Neural progenitor cell (in vitro differentiated cells): ENCODE results near the gene ZNF415. TPM values are rescaled to one million over a fixed set of nuclear protein-coding genes. Genes with fewer than 3 reads are reported as not detected.

Experiments
- DNase-seq: peaks from one replicate; pipeline ENCODE4 v3.0.0-alpha.2; 2016; ENCODE audit warnings: low spot score
- H2AFZ ChIP-seq: fragments of 200-600 bp; sonication (generic); replicated peaks from 2 replicates; pipeline ENCODE4 v1.6.1; 2016; ENCODE audit warnings: antibody characterized with exemption
- H3F3A ChIP-seq: fragments of 200-600 bp; sonication (generic); 2 replicates; pipeline ENCODE4 v1.6.1; 2016; ENCODE audit warnings: antibody characterized with exemption, low read depth
- H3K27ac ChIP-seq: fragments of 200-600 bp; sonication (generic); 2 replicates; pipeline ENCODE4 v1.5.1; 2016; ENCODE audit warnings: mild to moderate bottlenecking
- H3K27me3 ChIP-seq: fragments of 200-600 bp; sonication (generic); 2 replicates; pipeline ENCODE4 v1.6.1; 2016; ENCODE audit warnings: mild to moderate bottlenecking, moderate library complexity
- H3K36me3 ChIP-seq: fragments of 200-600 bp; sonication (generic); 2 replicates; pipeline ENCODE4 v1.5.1; 2016
- H3K4me1 ChIP-seq: fragments of 200-600 bp; sonication (generic); 2 replicates; pipeline ENCODE4 v1.6.1; 2016; ENCODE audit warnings: mixed run types
- H3K4me2 ChIP-seq: fragments of 200-600 bp; sonication (generic); 2 replicates; pipeline ENCODE4 v1.6.1; 2016
- H3K4me3 ChIP-seq: fragments of 200-600 bp; sonication (generic); 2 replicates; pipeline ENCODE4 v1.5.1; 2016
- H3K79me2 ChIP-seq: fragments of 200-600 bp; sonication (generic); 2 replicates; pipeline ENCODE4 v1.6.1; 2016; ENCODE audit warnings: low read depth
- H3K9ac ChIP-seq: fragments of 200-600 bp; sonication (generic); 2 replicates; pipeline ENCODE4 v1.6.1; 2016
- H3K9me3 ChIP-seq: fragments of 200-600 bp; sonication (generic); 2 replicates; pipeline ENCODE4 v1.5.1; 2016; ENCODE audit warnings: low read depth
- H4K20me1 ChIP-seq: fragments of 200-600 bp; sonication (generic); 2 replicates; pipeline ENCODE4 v1.6.1; 2016; ENCODE audit warnings: low read depth
- H3K27ac Mint-ChIP-seq: 3 replicates; pipeline ENCODE4 v1.8.0; 2021; ENCODE audit warnings: mixed read lengths
- H3K27me3 Mint-ChIP-seq: 2 replicates; pipeline ENCODE4 v1.8.0; 2022; ENCODE audit warnings: low read depth, mild to moderate bottlenecking, inconsistent platforms, moderate library complexity, mixed read lengths; ENCODE audit not compliant: insufficient read depth
- H3K36me3 Mint-ChIP-seq: 3 replicates; pipeline ENCODE4 v1.8.0; 2021; ENCODE audit warnings: mixed read lengths
- H3K4me1 Mint-ChIP-seq: 3 replicates; pipeline ENCODE4 v1.8.0; 2021; ENCODE audit warnings: mixed read lengths
- H3K4me3 Mint-ChIP-seq: 3 replicates; pipeline ENCODE4 v1.8.0; 2021; ENCODE audit warnings: mild to moderate bottlenecking, moderate library complexity, mixed read lengths
- H3K9me3 Mint-ChIP-seq: 3 replicates; pipeline ENCODE4 v1.8.0; 2020; ENCODE audit warnings: mixed read lengths
- CTCF ChIP-seq: fragments of 200-600 bp; sonication (generic); IDR thresholded peaks from 2 replicates; pipeline ENCODE4 v1.5.1; 2017; ENCODE audit warnings: antibody characterized with exemption, mild to moderate bottlenecking
- EZH2 ChIP-seq: fragments of 200-600 bp; sonication (generic); IDR thresholded peaks from 2 replicates; pipeline ENCODE4 v1.6.1; 2017; ENCODE audit warnings: antibody characterized with exemption, mild to moderate bottlenecking, moderate library complexity
- EZH2phosphoT487 ChIP-seq: fragments of 200-600 bp; sonication (generic); IDR thresholded peaks from 2 replicates; pipeline ENCODE4 v1.6.1; 2017; ENCODE audit warnings: antibody characterized with exemption
- total RNA-seq: library from RNA; depleted of rRNA; stranded (reverse); fragments of >200 nt; gene quantifications from 2 replicates; pipeline ENCODE4 v1.2.3, GENCODE V29; 2015; ENCODE audit warnings: low replicate concordance

The ZNF415 gene
- total RNA-seq, 1 donor from 2014 or later: 23.9 TPM

- Mint-ChIP-seq H3K4me1 (no peaks in the 10 kb centered on the region), H3K4me3 (no peak overlapping the region), H3K27me3 (no peaks in the 10 kb centered on the region), H3K36me3 (peaks cover 84% of the 10 kb centered on the region), H3K27ac (no peak overlapping the region), H3K9me3 (peaks cover 48% of the 10 kb centered on the region)
- TF ChIP-seq CTCF (no peak), EZH2phosphoT487 (no peak), EZH2 (no peak)
- Histone ChIP-seq H3F3A (peaks cover 2% of the 10 kb centered on the region), H2AFZ (no peak overlapping the region), H4K20me1 (peaks cover 8% of the 10 kb centered on the region), H3K4me3 (no peak overlapping the region), H3K79me2 (peaks cover 14% of the 10 kb centered on the region), H3K4me1 (no peaks in the 10 kb centered on the region), H3K36me3 (peaks cover 20% of the 10 kb centered on the region), H3K9me3 (no peaks in the 10 kb centered on the region), H3K9ac (no peak overlapping the region), H3K27me3 (no peaks in the 10 kb centered on the region), H3K27ac (no peak overlapping the region), H3K4me2 (no peak overlapping the region)
- DNase-seq: no peak
These were observed 49.8 kb downstream of the ZNF415 start for GRCh38 chr19:53082929-53083328.

- no peak overlapping the region for H3K27ac Mint-ChIP-seq
- no peaks in the 10 kb centered on the region for H3K9me3 ChIP-seq
- H3K9ac ChIP-seq: no peak overlapping the region
- H4K20me1 ChIP-seq: peaks cover 8% of the 10 kb centered on the region
- H2AFZ ChIP-seq: no peak overlapping the region
- no peaks in the 10 kb centered on the region for H3K27me3 ChIP-seq
- no peak overlapping the region for H3K4me3 ChIP-seq
- H3K27me3 Mint-ChIP-seq: peaks cover 5% of the 10 kb centered on the region
- H3K4me1 Mint-ChIP-seq: no peaks in the 10 kb centered on the region
- no peak for DNase-seq
- H3K4me1 ChIP-seq: no peaks in the 10 kb centered on the region
- H3K79me2 ChIP-seq: peaks cover 25% of the 10 kb centered on the region
- peaks cover 74% of the 10 kb centered on the region for H3K9me3 Mint-ChIP-seq
- TF ChIP-seq CTCF: no peak
- no peak for TF ChIP-seq EZH2phosphoT487
- no peak for TF ChIP-seq EZH2
- H3F3A ChIP-seq: peaks cover 2% of the 10 kb centered on the region
- no peak overlapping the region for H3K27ac ChIP-seq
- peaks cover 83% of the 10 kb centered on the region for H3K36me3 Mint-ChIP-seq
- H3K36me3 ChIP-seq: peaks cover 12% of the 10 kb centered on the region
- H3K4me2 ChIP-seq: no peak overlapping the region
- no peak overlapping the region for H3K4me3 Mint-ChIP-seq
These were observed 53.3 kb downstream of the ZNF415 start for GRCh38 chr19:53079313-53079924.

GRCh38 chr19:53078668-53079067, 54.0 kb downstream of the ZNF415 start:
- no peak for DNase-seq
- Histone ChIP-seq H3F3A (peaks cover 2% of the 10 kb centered on the region), H3K27me3 (no peaks in the 10 kb centered on the region), H4K20me1 (peaks cover 8% of the 10 kb centered on the region), H3K4me2 (no peak overlapping the region), H3K9me3 (no peaks in the 10 kb centered on the region), H3K4me1 (no peaks in the 10 kb centered on the region), H3K4me3 (no peak overlapping the region), H3K79me2 (peaks cover 25% of the 10 kb centered on the region), H2AFZ (no peak overlapping the region), H3K36me3 (peaks cover 12% of the 10 kb centered on the region), H3K27ac (no peak overlapping the region), H3K9ac (no peak overlapping the region)
- H3K4me1 Mint-ChIP-seq: no peaks in the 10 kb centered on the region
- no peak overlapping the region for H3K27ac Mint-ChIP-seq
- TF ChIP-seq CTCF (no peak), EZH2 (no peak), EZH2phosphoT487 (no peak)
- peaks cover 5% of the 10 kb centered on the region for H3K27me3 Mint-ChIP-seq
- peaks cover 79% of the 10 kb centered on the region for H3K9me3 Mint-ChIP-seq
- no peak overlapping the region for H3K4me3 Mint-ChIP-seq
- peaks cover 80% of the 10 kb centered on the region for H3K36me3 Mint-ChIP-seq
